GM19372 (cell line): Measurements from ENCODE around the gene RNF150.

Experiments
- ATAC-seq: cut with Tn5 transposase; IDR thresholded peaks from one replicate; pipeline ENCODE4 v1.9.1; 2021; ENCODE audit warnings: mild to moderate bottlenecking, low read depth, moderate library complexity; ENCODE audit not compliant: unreplicated experiment

Gene RNF150

DNA sequence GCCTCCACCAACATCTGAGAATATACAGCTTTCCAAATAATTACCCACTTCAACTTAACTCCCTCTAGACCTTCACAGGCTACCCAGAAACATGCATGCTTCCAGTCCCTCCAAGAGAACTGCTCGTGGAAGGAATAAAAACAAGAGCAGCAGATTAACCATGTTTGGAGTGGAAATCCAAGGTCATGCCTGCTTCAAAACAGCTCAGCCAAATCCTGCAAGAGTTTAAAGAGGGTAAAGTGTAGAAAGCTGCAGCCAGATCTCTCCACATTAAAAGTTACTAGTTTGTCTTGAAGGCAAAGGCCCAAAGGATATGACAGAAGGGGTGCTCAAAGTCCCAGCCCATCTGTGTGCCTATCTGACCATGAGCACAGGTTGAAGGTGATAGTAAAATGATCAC is 139.3 kb downstream of the RNF150 start:
- ATAC-seq, result no peak

DNA sequence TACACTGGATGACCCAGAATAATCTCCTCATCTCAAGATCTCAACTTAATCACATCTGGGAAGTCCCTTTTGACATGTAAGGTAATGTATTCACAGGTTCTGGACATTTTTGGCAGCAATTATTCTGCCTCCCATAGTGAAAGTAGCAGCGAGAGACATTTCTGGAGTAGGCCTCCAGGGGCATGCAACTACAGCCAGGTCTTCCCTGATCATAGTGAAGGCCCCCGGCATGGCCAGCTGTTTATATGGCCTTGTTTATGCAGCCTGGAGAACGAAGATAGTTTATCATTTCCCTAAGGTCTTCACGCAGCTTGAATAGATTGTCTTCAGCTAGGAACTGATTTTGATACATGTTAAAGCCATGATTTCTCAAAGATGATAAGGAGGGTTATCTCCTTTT is 139.9 kb downstream of the RNF150 start:
- ATAC-seq, result no peak

DNA sequence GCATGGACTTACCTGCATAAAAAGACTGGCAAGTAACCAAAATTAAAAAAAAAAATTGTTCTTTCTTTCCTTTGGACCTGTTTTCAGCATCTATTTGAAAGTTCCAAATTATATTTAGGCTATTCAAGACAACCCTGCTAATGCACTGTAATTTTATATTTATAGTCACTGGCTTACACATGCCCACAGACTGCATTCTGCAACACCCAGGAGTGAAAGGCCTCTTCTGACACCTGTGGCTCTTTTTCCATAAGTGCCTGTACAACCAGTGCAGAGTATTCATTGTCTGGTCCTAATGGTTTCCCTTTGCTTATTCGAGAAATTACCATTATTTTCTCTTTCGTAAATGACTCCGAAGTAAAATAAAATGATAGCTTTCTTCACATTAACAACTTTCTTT is 143.3 kb downstream of the RNF150 start:
- no peak for ATAC-seq

DNA sequence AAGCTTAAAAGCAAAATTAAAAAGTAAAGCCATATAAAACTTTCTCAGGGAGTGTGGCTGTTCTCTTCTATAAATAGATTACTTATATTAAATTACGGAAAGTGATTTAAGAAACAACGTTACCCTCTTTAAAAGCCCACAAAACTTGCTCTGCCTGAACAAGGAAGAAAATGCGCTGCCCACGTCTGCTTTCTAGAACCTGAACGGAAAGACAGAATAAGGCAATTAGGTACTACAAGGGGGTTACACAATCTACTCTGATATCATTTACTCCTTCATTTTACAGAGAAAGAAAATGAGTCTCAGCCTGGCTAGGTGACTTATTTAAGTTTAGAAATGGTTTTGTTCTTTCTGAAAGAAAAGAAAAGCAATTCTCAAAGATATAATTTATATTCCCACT is 147.2 kb downstream of the RNF150 start:
- ATAC-seq, result no peak

DNA sequence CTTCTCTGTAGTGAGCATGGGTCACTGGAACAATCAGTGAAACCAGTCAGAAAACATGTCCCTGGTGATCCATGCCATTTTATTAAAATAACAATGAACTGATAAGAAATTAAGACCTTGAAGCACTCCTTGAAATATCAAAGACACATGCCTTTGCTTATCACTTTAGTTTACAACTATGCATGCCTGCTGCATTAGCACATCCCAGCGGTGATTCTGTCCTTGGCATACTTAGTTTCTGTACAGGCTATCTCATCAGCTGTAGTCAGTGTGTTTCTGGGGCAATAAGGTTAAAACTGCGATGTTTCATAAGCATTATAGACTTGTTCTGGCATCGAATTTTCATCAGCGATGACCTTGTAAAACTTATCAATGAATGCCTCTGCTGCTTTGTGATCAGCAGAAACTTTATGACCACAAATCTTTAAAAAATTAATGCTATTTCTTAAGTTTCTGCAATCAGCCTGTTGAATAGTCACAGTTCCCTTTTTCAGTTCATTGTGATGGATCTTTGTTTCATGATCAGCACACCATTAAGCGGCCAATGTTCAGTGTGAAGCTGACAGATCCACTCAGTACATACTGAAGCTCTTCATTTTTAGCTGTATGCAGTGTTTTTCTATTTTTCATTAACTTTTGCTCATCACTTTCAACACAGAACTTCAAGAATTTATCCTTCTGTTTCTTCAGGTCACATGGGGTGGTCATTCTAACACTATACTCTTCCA is 150.5 kb downstream of the RNF150 start:
- ATAC-seq, result no peak

DNA sequence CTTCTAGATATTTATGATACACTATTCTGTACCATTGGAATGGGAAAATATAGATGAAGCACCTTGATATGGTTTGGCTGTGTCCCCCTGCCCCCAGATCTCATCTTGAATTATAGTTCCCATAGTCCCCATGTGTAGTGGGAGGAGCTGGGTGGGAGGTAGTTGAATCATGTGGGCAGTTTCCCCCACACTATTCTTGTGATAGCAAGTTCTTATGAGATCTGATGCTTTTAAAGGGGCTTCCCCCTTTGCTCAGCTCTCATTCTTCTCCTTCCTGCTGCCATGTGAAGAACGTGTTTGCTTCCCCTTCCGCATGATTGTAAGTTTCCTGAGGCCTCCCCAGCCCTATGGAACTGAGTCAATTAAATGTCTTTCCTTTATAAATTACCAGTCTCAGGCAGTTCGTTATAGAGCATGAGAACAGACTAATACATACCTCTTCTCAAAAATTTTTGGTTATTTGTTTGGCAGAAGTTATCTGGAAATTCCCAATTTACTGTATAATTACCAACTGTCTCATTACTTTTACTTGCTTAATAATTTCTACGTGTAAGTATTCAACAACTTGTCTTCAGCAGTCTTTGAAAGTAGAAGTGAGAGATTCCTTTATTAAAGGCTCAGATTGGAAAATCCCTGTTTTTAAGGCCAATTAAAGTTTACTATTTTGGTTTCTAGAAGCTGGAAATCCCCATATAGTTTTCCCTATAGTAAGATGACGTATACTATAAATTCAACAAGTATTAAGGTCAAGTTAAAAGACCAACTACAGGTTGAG is 152.7 kb downstream of the RNF150 start:
- ATAC-seq, result no peak

DNA sequence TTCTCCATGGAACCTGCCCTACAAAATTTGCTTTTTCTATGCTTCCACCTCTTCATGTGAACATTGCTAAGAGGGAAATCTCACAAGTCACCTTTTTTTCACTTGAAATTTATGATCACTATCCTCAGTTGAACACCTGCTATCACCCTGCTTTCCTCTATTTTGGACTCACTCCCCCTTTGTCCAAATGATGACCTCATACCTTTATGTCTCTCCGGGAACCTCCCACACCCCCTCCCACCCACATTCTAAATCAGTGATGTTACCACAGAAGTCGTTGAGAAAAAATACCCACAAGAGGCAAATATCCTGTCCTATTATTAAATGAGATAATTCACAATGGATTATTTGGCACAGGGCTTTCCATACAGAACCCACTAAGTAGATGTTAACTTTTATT is 156.5 kb downstream of the RNF150 start:
- ATAC-seq, result no peak

DNA sequence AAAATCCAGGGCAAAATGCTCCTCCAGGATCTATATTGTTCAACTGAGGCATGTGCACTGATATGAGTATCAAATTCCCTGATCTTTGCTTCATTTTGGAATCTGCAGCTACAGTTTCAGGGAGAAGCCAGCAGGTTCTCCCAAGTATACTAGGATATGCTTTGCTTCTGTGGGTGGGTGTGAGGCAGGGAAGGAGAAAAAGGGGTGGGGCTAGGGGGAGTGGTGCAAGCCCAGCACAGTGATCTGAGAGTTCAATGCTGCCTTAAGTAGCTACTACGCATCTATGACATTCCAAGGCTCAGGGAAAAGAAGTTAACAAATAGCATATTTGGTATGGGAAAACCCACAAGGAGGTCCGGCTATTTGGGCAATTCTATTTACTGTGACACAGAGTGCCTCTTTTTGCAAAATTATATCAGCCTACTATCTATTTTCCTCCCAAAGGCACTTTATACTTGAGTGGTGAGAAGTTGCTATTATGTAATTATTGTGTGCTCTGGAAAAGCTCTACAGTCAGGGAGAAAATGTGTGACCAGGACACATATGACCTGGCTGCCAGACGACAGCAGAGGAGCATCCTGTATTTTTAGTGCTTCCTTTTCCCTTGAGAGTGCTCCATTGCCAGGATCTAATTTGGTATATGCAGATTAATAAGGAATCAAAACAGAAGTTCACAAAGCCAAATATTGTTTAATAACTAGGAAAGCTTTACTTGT is 162.0 kb downstream of the RNF150 start:
- no peak for ATAC-seq

DNA sequence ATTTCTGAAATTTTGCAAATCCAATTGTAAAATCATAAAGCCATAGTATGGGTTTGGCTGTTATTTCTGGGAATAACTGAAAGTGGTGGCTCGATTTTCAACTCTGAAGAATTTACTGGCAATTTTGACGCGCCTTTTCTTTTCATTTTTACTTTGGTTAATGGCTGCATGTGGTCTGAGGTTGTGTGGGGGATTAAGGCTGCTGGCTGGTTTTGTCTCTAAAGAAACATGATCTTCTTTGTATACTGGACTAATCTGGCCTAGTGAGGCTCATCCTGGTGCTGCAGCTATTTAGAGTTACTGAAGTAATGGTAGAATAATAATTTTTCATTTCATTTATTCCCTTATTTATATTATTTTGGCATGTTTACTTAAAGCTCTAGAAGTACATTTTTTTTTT is 164.0 kb downstream of the RNF150 start:
- ATAC-seq, result no peak

DNA sequence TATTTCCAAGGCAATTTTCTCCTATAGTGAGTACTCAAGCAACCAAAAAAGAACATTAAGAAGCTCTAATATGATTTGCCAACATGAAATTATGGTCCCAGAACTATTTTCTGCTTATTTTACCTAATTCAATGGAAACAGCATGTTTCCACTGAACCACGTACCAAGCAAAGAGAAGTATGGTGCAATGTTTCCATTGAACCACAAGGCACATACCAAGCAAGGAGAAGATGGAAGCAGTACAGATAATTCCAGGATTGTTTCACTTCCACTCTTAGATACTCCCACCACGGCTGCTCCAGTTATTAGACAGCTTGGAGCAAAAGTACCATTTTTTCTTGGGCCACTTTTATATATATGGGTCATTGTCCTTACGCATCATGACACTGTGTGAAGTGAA is 164.9 kb downstream of the RNF150 start:
- no peak for ATAC-seq

DNA sequence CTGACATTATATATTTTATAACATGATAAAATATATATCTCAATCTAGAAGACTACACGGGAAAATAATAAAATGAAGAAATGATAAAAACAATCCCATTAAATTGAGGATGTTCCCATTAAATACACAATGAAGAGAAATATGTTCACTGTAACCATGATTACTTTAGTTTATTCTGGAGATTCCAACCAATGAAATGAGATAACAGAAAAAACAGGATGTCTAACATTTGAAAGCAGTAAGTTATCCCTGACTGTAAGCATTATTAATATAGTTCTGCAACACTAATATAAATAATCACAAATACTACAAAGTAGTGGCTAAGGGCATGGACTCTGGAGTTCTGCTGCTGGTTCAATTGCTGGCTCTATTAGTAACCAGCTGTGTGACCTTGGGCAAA is 169.4 kb downstream of the RNF150 start:
- ATAC-seq, result no peak

DNA sequence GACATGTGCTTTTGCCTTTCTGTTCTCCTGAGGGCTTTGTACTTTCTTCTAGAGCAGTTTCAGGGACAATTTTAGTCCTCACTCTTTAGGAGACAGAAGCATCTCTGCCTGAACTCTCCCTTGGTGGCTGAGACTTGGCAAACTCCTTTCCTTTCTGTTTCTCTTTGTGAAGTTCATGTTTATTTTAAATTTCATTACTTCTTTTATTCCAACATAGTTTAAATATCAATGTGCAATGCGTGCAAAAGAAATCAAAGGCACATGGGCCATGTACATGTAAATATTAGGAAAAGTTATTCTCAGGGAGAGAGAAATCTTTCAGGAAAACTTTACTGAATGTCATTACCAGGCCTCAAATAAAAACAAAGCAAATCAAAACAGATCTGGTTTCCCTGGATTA is 177.6 kb downstream of the RNF150 start:
- no peak for ATAC-seq

DNA sequence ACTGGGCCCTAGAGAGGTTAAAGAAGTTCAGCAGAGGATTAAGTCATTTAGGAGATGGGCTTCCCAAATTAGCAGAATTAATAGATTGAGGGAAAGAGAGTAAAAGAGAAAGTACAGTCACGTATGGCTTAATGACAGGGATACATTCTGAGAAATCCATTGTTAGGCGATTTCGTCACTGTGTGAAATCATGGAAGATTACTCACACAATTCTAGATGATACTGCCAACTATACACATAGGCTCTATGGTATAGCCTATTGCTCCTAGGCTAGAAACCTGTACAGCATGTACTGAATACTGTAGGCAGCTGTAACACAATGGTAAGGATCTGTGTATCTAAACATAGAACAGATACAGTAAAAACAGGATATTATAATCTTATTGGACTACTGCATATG is 180.6 kb downstream of the RNF150 start:
- no peak for ATAC-seq

DNA sequence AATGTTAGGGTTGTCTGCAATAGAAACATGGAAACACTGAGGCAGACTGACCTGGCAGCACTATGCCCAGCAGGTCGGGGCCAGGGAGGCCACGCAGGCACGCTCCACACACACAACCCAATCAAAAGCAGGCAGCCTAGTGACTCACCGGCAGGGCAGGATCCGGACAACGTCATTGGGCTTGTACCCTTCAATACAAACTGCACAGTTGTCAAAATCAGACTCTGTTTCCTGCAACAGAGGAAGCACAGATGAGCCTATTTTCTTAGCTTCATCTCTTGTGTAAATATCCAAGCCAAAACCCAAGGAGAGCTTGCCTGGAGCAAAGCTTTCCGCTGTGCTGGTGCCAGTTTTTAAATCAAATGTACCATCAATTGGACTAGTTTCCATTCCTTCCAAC is 185.8 kb downstream of the RNF150 start:
- ATAC-seq, result no peak

DNA sequence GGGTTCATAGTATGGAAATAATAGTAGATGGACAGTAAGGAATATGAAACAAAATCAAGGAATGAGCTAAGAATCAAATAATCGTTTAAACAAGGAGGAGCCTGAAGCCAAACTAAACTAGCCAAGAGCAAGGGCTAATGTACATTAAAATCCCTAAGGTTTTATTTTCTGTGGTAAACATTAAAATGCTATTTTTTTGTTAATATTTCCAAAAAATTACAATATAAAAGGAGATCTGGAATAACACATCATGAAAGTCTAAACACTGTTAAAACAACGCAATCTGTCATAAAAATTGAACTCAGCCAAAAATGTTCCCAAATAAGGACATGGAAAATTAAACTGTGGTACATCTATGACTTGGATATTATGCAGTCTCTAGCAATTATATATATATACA is 188.2 kb downstream of the RNF150 start:
- ATAC-seq, result no peak

DNA sequence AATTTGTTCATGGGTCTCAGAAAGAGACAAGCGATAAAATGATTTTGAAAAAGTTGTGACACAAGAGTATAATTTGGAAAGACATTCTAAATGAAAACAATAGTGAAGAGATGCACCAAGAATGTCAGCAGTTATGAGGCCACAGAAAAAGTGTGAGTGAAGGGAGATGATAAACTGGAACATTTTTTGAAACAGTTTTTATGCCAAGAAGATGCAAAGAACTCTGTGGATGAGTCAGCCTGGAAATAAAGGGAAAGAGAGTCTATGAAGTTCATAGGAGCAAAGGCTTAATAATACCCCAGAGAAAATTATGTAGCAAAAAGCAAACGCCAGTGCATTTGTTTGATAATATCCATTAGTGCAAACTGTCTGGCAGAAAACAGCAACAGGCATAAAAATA is 188.7 kb downstream of the RNF150 start:
- ATAC-seq, result no peak

DNA sequence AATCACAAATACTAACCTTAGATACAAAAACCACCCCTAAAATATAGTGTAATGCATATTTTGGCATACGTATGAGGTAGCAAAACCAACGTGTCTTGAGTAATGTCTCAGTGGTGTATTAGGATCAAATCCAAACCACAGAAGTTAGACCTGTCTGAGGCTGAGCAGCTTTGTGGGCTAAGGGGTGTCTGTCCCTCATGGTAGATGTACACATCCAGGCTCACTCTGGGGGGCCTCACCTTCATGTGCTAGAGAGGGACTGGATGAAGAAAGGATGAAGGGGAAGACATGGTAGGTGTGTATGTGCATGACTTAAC is 189.1 kb downstream of the RNF150 start:
- no peak for ATAC-seq

DNA sequence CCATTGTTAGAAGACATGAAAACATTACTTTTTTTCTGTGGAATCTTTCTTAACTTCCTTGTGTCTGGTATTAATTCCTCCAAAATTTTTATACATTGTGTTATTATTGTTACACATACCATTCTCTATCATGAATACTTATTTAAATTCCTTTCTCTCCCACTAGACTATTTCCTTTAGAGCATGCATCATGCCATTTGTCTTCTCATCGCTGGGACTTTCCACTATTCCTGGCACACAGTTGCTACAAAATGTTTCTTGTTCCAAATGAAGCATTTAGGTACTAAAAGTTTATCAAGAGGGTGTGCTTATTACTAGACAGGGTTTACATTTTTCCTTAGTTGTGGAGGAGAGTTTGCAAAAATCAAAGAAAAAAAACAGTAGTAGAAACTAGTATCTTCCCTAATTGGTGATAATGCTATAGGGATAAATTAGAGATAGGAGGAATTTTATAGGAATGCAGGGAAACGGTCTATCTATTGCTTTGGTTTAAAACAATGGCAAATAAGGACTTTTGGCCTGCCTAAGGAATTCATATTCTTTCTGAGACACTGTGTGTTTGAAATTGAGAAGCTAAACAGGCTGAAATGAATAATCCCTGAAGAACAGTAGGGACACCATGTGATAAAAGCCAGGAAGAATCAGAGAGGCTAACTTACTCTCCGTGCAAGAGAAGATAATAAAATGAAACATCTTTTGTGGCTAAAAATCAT is 189.6 kb downstream of the RNF150 start:
- no peak for ATAC-seq

DNA sequence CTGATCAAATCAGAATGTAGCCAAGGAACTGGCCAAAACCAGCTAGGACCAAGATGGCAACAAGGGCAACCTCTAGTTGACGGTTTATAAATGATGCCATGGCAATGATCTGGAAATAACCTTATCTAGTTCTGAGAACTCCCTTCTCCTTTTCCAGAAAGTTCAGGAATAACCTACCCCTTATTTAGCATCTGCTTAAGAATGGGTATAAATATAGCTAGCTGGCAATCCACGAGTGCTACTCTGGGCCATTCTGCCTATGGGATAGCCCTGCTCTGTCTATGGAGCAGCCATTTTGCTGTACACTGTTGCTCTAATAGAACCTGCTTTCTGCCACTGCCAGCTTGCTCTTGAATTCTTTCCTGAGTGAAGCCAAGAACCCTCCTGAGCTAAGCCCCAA is 192.7 kb downstream of the RNF150 start:
- ATAC-seq, result no peak

DNA sequence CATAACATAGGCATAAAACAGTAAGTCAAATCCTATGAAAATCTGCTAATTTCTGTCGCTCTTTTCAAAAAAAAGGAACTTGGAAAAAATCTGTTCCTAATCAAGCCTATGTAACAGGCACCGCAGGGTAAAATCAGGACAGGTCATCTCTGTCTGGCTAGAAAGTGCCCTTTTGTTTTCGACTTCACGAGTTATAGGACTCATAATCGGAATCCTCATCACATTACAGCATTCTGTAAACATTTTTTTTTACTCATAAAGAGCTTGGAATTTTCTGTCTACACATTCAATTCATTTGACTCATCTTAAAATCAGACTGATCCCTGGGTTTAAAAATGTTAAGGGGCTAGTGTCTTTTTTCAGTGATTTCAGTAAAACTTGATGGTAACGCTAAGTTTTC is 195.4 kb downstream of the RNF150 start:
- ATAC-seq, result no peak

DNA sequence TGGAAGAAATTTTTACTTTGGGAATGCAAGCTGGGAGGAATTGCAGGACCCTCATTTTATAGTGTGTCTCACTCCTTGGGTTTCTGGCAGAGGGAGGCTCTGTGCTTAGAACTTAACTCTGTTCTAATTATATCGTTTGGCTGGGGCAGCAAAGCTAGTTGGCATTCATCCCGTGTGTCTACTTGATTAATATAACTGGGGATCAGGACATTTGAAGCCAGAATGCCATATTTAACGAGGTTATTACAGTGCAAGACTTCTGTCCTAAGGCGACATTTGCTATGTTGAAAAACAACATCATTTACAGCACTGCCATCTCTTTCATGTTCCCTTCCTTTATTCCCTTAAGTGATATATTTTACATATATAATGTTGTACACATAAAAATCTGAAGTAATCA is 198.0 kb downstream of the RNF150 start:
- no peak for ATAC-seq
